NB4 (cell line): Measurements from ENCODE around the gene ARHGEF10L.

Experiments
- DNase-seq: peaks from one replicate; pipeline ENCODE4 v3.0.0; 2010; ENCODE audit warnings: low read depth
- H3K4me3 ChIP-seq: one replicate; pipeline ENCODE4 v1.5.1; 2011; ENCODE audit warnings: mild to moderate bottlenecking, low read depth, low read length, moderate library complexity
- CTCF ChIP-seq: IDR thresholded peaks from one replicate; pipeline ENCODE4 v1.5.1; 2012; ENCODE audit warnings: low read depth, low read length
- MAX ChIP-seq: IDR thresholded peaks from 2 replicates; pipeline ENCODE4 v1.6.1; 2011; ENCODE audit warnings: low read depth, low read length
- MYC ChIP-seq: IDR thresholded peaks from 2 replicates; pipeline ENCODE4 v1.6.1; 2011; ENCODE audit warnings: low read depth, low read length
- POLR2A ChIP-seq: IDR thresholded peaks from 2 replicates; pipeline ENCODE4 v1.6.1; 2011; ENCODE audit warnings: mild to moderate bottlenecking; ENCODE audit not compliant: insufficient read length; ENCODE audit errors: extremely low read depth

ARHGEF10L gene

GRCh38 chr1:17558541-17558940, 19.0 kb downstream of the ARHGEF10L start:
- H3K4me3 ChIP-seq, result no peak overlapping the region
- TF ChIP-seq MAX (no peak), POLR2A (no peak), CTCF (no peak), MYC (no peak)
- no peak for DNase-seq

GRCh38 chr1:17558954-17559614, 19.6 kb downstream of the ARHGEF10L start:
- TF ChIP-seq MYC (no peak), POLR2A (no peak)
- H3K4me3 ChIP-seq, result no peak overlapping the region
- DNase-seq, result no peak

DNA sequence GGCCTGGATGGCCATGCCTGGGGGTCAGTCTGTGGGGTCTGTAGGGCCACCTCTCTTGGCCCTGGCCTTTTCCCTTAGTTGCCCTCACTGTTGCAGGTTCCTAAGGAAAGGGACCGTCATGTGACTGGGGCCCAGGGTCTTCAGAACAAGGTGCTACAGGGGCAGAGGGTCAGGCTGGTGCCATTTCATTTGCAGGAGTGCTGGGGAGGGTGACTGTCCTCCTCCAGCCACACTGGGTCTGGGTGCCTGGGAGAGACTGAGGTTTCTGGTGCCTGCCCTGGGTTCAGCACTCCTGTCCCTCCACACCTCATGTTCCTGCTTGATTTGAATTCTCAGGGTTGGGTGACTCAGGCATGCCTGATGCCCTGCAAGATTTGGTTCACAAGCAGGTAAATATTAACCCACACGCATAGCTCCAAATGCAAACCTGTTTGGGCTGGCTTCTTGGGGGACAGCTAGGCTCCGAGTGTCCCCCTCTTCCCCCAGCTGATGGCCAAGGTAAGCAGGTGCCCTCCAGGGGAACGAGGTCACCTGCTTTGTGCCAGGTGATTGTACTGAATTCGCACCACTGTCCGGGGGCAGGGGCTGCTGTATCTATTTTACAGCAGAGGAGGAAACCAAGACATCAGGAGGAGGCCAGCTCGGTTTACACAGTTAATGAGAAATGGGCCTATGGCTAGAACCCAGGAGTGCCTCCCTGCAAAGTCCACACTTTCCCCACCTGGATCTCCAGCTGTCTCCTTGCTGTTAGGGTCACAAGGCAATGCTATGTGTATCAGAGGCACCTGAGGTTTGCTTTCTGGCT, 20.3 kb downstream of the ARHGEF10L start:
- no peak for DNase-seq
- TF ChIP-seq MYC (no peak), POLR2A (no peak), MAX (no peak), CTCF (no peak)
- H3K4me3 ChIP-seq, result no peak overlapping the region

- TF ChIP-seq MAX (no peak), POLR2A (no peak), MYC (no peak), CTCF (no peak)
- H3K4me3 ChIP-seq, result no peak overlapping the region
- DNase-seq, result no peak
Measured at GRCh38 chr1:17561247-17561548, 21.7 kb downstream of the ARHGEF10L start.

DNA sequence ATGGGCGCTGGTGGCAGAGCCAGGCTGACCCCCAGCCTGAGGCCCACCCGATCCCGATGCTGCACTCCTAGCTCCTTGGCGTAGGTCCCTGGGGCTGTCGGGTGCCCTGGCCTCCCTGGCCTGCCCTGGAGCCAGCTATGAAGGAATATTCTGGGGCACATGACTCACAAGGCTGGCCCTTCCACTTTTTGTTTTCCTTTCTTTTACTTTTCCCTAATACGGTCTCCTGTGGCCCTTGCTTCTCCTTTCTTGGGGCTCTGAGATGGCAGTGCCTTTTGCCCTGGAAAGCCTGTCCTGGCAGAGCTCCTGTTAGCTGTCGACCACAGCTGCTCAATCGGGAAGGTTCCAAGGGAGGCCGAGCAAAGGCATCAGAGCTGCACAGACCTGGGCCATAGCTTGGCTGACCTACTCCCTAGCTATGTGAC, 22.1 kb downstream of the ARHGEF10L start:
- no peak overlapping the region for H3K4me3 ChIP-seq
- no peak for TF ChIP-seq CTCF
- no peak for TF ChIP-seq MAX
- TF ChIP-seq POLR2A, result no peak
- no peak for TF ChIP-seq MYC
- no peak for DNase-seq

DNA sequence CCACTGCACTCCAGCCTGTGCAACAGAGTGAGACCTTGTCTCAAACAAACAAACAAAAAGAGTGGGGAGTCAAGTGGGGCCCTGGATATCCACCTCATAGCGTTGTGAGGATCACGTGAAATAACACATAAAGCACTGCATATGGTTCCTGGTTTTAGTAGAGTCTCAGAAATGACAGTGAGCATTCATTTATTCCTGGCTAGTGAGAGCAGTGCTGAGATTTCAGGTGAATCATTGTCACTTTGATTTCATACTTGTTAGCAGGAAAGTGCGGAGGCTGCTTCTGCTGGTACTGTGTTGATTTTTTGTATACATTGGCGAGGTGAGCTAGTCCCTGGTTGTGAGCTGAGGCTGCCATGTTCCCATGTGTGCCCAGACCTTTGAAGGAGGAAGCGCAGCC, 22.9 kb downstream of the ARHGEF10L start:
- DNase-seq, result no peak
- TF ChIP-seq MYC, result no peak
- TF ChIP-seq MAX, result no peak
- no peak for TF ChIP-seq CTCF
- no peak for TF ChIP-seq POLR2A
- H3K4me3 ChIP-seq, result no peak overlapping the region
